ENCODE results near the gene RUBCN.
A peak's percentile ranks its signal among the peaks of the same experiment; 100 is the strongest.

Gene RUBCN

GRCh38 chr3:197736491-197737318 lies at the start of gene RUBCN:
RUBCN (minus strand) TSS chr3:197736904; CDS start chr3:197736719, 185 bp downstream.
- DNase-seq (ENCODE audit: low read depth): peak; percentile 86

GRCh38 chr3:197784019-197784585 lies 47.4 kb upstream of the RUBCN start:
- DNase-seq (ENCODE audit: low read depth): no peak

GRCh38 chr3:197782230-197782629 lies 45.5 kb upstream of the RUBCN start:
- no peak for DNase-seq (ENCODE audit: low read depth)

DNA sequence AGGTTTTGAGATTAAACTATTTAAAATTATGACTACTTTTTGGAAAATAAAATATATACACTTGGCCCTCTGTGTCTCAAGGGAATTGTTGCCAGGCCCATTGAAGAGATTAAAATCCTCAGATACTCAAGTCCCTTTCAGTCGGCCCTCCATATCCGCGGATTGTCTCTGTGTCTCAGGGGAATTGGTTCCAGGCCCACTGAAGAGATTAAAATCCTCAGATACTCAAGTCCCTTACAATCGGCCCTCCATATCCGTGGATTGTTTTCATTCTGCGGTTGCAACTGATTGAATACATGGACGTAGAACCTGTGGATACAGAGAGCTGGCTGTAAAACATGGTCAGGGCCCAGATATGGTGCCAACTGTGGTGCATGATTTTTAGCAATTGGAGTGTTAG lies 38.6 kb upstream of the RUBCN start:
- DNase-seq (ENCODE audit: low read depth): no peak

DNA sequence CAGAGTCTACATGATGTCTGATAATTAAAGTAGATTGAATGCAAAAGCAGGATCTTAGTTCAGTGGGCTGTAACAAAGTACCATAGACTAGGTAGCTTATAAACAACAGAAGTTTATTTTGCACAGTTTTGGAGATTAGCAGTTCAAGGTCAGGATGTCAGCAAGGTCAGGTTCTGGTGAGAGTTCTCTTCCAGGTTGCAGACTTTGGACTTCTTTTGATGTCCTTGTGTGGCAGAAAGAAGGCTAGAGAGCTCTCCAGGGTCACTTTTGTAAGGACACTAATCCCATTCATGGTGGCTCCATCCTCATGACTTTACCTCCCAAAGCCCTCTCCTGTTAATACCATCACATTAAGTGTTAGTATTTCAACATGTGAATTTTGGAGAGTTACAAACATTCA lies 25.1 kb upstream of the RUBCN start:
- no peak for DNase-seq (ENCODE audit: low read depth)

DNA sequence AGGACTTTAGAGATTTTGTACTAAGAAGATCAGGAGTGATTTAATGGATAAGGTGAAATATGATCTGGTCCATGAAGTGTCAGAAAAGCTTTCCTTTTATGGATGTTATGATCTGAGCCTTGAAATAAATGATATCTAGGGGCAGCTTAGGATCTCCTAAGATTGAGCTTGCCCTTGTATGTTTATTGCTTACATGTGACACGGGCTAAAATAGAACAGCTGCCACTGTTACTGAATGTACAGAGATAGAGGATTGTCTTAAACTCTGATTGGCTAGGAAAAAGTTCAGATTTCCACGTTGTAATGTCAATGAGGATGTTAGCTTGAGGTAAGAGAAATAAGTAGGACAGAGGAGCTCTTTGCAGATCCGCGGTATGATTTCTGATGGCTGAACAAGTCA lies 21.8 kb upstream of the RUBCN start:
- no peak for DNase-seq (ENCODE audit: low read depth)

DNA sequence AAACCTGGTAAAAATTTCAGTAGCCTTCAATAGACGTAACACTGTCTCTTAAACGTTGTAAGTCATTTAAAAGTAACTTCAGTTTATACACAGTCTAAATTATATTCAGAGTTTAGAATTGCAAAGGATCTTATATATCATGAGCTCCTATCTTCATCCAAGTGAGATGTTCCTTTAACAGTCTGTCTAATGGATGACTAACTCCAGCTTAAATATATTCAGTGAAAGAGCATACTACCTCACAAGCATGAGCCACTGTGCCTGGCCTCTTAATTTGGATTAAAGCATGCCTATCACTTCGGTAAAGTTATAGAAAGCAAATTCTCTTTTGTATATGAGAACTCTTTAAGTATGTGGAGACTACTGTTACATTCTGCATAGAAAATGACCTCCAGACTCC lies 20.0 kb upstream of the RUBCN start:
- no peak for DNase-seq (ENCODE audit: low read depth)

DNA sequence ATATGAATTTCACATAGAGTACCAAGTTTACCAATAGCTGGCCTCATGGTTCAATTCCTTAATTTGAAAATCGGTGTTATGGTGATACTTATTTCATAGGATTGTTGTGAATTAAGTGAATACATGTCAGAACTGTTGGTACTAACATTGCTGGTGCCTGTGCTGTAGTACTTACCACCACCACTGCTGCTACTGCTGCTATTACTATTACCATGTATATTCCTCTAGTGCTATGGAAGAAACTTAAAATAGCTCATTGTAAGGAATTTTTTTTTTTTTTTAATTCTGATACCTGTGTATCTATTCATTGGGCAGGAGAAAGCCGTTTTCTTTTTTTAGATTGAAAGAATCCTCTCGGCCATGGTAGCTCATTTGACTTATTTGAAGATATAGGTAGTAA lies 16.6 kb upstream of the RUBCN start:
- DNase-seq (ENCODE audit: low read depth): no peak

DNA sequence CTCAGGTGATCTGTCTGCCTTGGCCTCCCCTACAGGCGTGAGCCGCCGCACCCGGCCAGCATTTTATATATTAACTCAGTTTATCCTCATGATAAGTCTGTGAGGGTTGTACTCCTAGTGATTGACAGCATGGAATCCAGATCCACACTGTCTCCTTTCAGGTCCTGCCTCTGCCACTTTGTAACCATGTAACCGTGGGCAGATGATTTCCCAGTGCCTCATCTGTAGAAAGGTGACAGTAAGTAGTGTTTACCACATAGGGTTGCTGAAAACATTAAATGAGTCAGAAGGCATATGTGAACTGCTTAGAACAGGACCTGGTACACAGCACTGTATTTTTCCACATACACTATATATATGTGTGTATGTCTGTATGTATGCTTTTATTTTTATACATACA lies 15.4 kb upstream of the RUBCN start:
- no peak for DNase-seq (ENCODE audit: low read depth)

DNA sequence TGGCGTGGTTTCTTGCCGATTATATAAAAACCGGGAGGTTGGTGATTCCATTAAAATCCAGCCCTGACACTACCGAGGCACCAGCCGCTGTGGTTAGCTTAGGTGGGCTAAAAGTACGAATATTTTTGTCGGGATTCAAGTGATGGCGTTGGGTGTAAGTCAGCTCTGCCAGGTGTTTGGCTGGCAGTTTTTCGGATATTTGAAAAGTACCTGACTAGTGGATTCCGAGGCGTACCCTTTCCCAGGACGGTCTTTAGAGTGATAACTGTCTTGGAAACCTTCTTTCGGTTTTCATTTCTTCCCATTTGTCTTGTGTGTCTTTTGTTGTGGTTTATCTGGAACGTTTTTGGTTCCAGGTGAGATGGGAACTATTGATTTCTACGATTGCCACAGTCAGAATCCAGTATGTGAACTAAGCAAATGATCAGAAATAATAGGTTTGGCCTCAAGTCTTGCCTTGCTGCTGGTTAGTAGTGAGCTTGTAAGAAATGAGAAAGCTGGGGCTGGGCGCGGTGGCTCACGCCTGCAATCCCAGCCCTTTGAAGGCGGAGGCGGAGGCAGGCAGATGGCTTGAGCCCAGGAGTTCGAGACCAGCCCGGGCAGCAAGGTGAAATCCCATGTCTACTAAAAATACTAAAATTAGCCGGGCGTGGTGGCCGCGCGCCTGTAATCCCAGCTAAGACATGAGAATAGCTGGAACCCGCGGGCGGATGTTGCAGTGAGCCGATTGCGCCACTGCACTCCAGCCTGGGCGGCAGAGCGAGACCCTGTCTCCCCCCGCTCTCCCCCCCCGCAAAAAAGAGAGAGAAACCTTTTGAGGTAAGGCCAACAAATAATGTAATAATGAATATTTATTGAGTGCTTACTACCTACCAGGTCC lies 14.4 kb upstream of the RUBCN start:
- no peak for DNase-seq (ENCODE audit: low read depth)

GRCh38 chr3:197750396-197750831 lies 13.7 kb upstream of the RUBCN start:
- DNase-seq (ENCODE audit: low read depth): no peak

- DNase-seq (ENCODE audit: low read depth): peak; percentile 70
Measured at GRCh38 chr3:197749601-197750395, 13.1 kb upstream of the RUBCN start, which contains the start of gene FYTTD1. FYTTD1 (plus strand) TSS chr3:197749883; CDS start chr3:197749972, 89 bp downstream.

DNA sequence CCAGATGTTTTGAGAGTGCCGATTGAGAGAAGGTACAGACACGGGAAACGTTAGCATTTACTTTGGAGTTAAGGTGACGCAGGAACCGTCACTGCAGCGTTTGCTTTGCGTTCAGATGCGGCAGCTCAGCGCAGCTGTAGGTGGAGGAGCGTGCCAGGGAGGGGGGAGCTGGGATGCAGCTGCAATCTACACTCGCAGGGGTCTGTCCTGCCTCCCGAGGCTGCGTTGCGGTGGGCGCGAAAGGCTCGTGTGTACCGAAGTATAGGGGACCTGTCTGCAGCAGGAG lies 12.6 kb upstream of the RUBCN start:
- no peak for DNase-seq (ENCODE audit: low read depth)

- DNase-seq (ENCODE audit: low read depth): peak; percentile 73
Measured at GRCh38 chr3:197748597-197749314, 12.1 kb upstream of the RUBCN start.

GRCh38 chr3:197746801-197747237 lies 10.1 kb upstream of the RUBCN start:
- DNase-seq (ENCODE audit: low read depth): no peak

- DNase-seq (ENCODE audit: low read depth): no peak
Measured at GRCh38 chr3:197746209-197746608, 9.5 kb upstream of the RUBCN start.

DNA sequence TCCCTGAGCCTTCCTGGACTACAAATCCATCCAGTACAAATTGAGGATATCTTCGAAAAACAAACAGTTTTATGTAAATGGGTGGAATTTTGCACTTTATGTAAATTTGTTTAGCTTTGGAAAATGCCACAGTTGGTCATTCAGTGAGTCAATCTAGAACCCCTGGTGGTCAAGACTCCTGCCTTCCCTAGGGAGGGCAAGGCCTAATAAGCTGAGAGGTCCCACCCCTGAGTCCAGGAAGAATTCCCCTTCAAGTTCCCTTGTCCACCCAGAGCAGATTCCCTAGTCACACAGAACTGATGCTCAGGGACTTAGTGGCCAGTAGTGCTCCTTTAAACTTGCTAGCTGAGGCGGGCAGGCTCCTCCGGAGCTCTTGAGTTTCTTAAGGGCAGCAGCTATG lies 6.1 kb upstream of the RUBCN start:
- DNase-seq (ENCODE audit: low read depth): no peak

GRCh38 chr3:197737749-197738462 lies 1.2 kb upstream of the RUBCN start:
- no peak for DNase-seq (ENCODE audit: low read depth)

DNA sequence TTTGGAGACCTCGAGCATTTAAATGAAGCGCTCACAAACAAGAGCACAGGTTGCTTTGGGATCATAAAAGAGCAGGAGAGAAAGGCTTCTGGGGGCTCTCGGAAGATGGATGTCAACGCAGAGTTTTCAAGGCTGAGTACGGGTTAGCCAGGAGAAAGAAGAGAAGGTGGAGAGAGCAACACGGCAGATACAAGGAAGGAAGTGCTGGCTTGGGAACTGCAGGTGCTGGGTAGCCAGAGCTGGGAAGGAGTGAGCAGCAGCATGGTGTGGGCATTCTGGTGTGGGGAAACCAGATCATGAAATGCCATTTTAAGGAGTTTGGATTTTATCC lies 580 bp upstream of the RUBCN start:
- DNase-seq (ENCODE audit: low read depth): no peak

DNA sequence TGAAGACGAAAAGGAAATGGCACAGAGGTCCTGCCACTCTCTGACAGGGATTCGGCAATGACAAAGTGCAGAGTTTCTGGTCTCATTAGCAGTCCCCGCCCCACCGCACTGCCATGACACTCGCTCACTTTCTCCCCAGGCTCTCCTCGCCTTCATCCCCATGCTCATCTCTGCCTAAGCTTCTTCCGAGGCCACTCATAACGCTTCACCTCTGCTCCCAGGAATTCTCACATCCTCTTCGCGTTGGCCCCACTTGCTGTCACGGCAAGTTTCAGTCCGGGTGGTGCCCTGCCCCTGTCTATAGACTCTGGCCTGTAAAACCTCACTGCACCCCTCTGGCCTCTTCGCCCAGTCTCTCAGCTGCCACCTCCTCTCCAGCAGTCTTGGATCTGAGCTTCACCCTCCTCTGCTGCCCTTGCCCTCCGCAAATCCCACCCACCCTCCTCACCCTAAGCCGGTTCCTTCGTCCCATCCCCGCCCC lies 654 bp downstream of the RUBCN start:
- DNase-seq (ENCODE audit: low read depth): no peak

Measured in GM04504 (cell line).